PC-9 (cell line): Measurements from ENCODE around the gene PTX4. TPM values are rescaled to one million over a fixed set of nuclear protein-coding genes. Genes with fewer than 3 reads are reported as not detected.

ENCODE experiments used
- BruUV-seq: library from RNA; stranded (reverse); fragments of 400-500 nt; replicated peaks from 2 replicates; lab custom pipeline; 2021; lab: Mats Ljungman, UMichigan
- CTCF ChIA-PET: fragments of 300-600 bp; sonication (Branson Sonifier 250); formaldehyde crosslinking; loops from one replicate; lab custom pipeline; 2022; ENCODE audit warnings: antibody characterized with exemption; lab: Charles Lee
- POLR2A ChIA-PET: fragments of 300-600 bp; sonication (Branson Sonifier 250); formaldehyde crosslinking; loops from one replicate; lab custom pipeline; 2022; ENCODE audit warnings: antibody characterized with exemption; ENCODE audit not compliant: unreplicated experiment; lab: Charles Lee
- DNase-seq, 2 experiments: peaks; one replicate each; pipeline versions ENCODE4 v3.0.0 to v3.0.0-alpha.2; 2015 to 2022; ENCODE audit warnings: mixed read lengths in 1 of 2
- H2AFZ ChIP-seq: fragments of 200-600 bp; sonication (generic); 2 replicates; pipeline ENCODE4 v1.8.1; 2017; ENCODE audit warnings: antibody characterized with exemption
- H3F3A ChIP-seq: fragments of 200-600 bp; sonication (generic); 2 replicates; pipeline ENCODE4 v1.8.1; 2017; ENCODE audit warnings: antibody characterized with exemption, mild to moderate bottlenecking, low read depth; ENCODE audit not compliant: insufficient read depth
- H3K27ac ChIP-seq: fragments of 200-600 bp; sonication (generic); 2 replicates; pipeline ENCODE4 v1.6.1; 2016; ENCODE audit warnings: mixed run types
- H3K27me3 ChIP-seq: fragments of 200-600 bp; sonication (generic); 2 replicates; pipeline ENCODE4 v1.6.1; 2016; ENCODE audit warnings: low read depth, mixed run types; ENCODE audit not compliant: insufficient read depth
- H3K36me3 ChIP-seq: fragments of 200-600 bp; sonication (generic); 2 replicates; pipeline ENCODE4 v1.6.1; 2016; ENCODE audit warnings: low read depth, mixed run types
- H3K4me1 ChIP-seq: fragments of 200-600 bp; sonication (generic); replicated peaks from 2 replicates; pipeline ENCODE4 v1.6.1; 2016; ENCODE audit warnings: mixed run types; ENCODE audit not compliant: insufficient read depth
- H3K4me2 ChIP-seq: fragments of 200-600 bp; sonication (generic); 2 replicates; pipeline ENCODE4 v1.6.1; 2017; ENCODE audit warnings: mixed run types
- H3K4me3 ChIP-seq: fragments of 200-600 bp; sonication (generic); 2 replicates; pipeline ENCODE4 v1.6.1; 2016; ENCODE audit warnings: mixed run types
- H3K79me2 ChIP-seq: fragments of 200-600 bp; sonication (generic); 2 replicates; pipeline ENCODE4 v1.6.1; 2017; ENCODE audit warnings: low read depth, mixed run types
- H3K9me2 ChIP-seq: fragments of 200-600 bp; sonication (generic); 2 replicates; pipeline ENCODE4 v1.8.1; 2017; ENCODE audit warnings: mild to moderate bottlenecking; ENCODE audit not compliant: insufficient read depth
- H3K9me3 ChIP-seq: fragments of 200-600 bp; sonication (generic); 2 replicates; pipeline ENCODE4 v1.8.1; 2016; ENCODE audit warnings: low read depth; ENCODE audit not compliant: insufficient read depth
- H4K20me1 ChIP-seq: fragments of 200-600 bp; sonication (generic); 2 replicates; pipeline ENCODE4 v1.8.1; 2017; ENCODE audit not compliant: insufficient read depth
- EZH2 ChIP-seq: fragments of 200-600 bp; sonication (generic); IDR thresholded peaks from 2 replicates; pipeline ENCODE4 v1.8.0; 2017; ENCODE audit warnings: antibody characterized with exemption, low read depth
- intact Hi-C: fragments of 100-400 bp; cut with micrococcal nuclease; formaldehyde crosslinking; loops from one replicate; pipeline ENCODE4 v1.10.0; 2022; ENCODE audit not compliant: unreplicated experiment
- total RNA-seq: library from RNA; stranded (reverse); gene quantifications from 2 replicates; pipeline ENCODE4 v1.2.3, GENCODE V29; 2021
- TF ChIP-seq, protein P1 (sequence below): fragments of 200-600 bp; sonication (generic); conservative IDR thresholded peaks from 2 replicates; pipeline ENCODE4 v1.6.1; 2017; ENCODE audit warnings: mixed run types, antibody characterized with exemption, mild to moderate bottlenecking, moderate library complexity

The PTX4 gene
- total RNA-seq, 1 experiment from 2014 or later, result 0.39 TPM

- H4K20me1 ChIP-seq, result no peaks in the 10 kb centered on the region
- no peak for TF ChIP-seq EZH2
- TF ChIP-seq, protein P1, sequence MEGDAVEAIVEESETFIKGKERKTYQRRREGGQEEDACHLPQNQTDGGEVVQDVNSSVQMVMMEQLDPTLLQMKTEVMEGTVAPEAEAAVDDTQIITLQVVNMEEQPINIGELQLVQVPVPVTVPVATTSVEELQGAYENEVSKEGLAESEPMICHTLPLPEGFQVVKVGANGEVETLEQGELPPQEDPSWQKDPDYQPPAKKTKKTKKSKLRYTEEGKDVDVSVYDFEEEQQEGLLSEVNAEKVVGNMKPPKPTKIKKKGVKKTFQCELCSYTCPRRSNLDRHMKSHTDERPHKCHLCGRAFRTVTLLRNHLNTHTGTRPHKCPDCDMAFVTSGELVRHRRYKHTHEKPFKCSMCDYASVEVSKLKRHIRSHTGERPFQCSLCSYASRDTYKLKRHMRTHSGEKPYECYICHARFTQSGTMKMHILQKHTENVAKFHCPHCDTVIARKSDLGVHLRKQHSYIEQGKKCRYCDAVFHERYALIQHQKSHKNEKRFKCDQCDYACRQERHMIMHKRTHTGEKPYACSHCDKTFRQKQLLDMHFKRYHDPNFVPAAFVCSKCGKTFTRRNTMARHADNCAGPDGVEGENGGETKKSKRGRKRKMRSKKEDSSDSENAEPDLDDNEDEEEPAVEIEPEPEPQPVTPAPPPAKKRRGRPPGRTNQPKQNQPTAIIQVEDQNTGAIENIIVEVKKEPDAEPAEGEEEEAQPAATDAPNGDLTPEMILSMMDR, result no peak
- H3K27ac ChIP-seq, result no peak overlapping the region
- H2AFZ ChIP-seq, result no peak overlapping the region
- H3K9me2 ChIP-seq, result no peaks in the 10 kb centered on the region
- ChIA-PET CTCF (no interaction called here), POLR2A (no interaction called here)
- intact Hi-C loops, result no loop called here
- no peaks in the 10 kb centered on the region for H3K79me2 ChIP-seq
- no peak overlapping the region for H3K4me2 ChIP-seq
- no peaks in the 10 kb centered on the region for H3K4me1 ChIP-seq
- no peaks in the 10 kb centered on the region for H3K9me3 ChIP-seq
- H3K4me3 ChIP-seq, result no peak overlapping the region
- BruUV-seq, result no TSS peak
- H3K36me3 ChIP-seq, result no peaks in the 10 kb centered on the region
- DNase-seq, result no peak
- no peaks in the 10 kb centered on the region for H3F3A ChIP-seq
- no peaks in the 10 kb centered on the region for H3K27me3 ChIP-seq
Measured at GRCh38 chr16:1444730-1445517, 43.8 kb downstream of the PTX4 start.

- ChIA-PET CTCF (no interaction called here), POLR2A (no interaction called here)
- H3K36me3 ChIP-seq, result no peaks in the 10 kb centered on the region
- no peaks in the 10 kb centered on the region for H3K9me2 ChIP-seq
- BruUV-seq, result no TSS peak
- no peaks in the 10 kb centered on the region for H3K4me1 ChIP-seq
- no peak within 1 kb of the TSS for H3K27ac ChIP-seq
- H2AFZ ChIP-seq, result no peak within 1 kb of the TSS
- no peaks in the 10 kb centered on the region for H3K9me3 ChIP-seq
- intact Hi-C loops, result no loop called here
- TF ChIP-seq, protein P1, result no peak
- TF ChIP-seq EZH2, result no peak
- DNase-seq, result no peak
- no peaks in the 10 kb centered on the region for H3K27me3 ChIP-seq
- no peak within 1 kb of the TSS for H3K4me2 ChIP-seq
- no peak within 1 kb of the TSS for H3K4me3 ChIP-seq
- no peaks in the 10 kb centered on the region for H3K79me2 ChIP-seq
- no peaks in the 10 kb centered on the region for H3F3A ChIP-seq
- H4K20me1 ChIP-seq, result no peaks in the 10 kb centered on the region
Measured at GRCh38 chr16:1443980-1444729, 44.6 kb downstream of the PTX4 start, which contains the start of gene CCDC154. Gene CCDC154 (minus strand): TSS chr16:1444556. CDS start chr16:1444322, 234 bp downstream.

DNA sequence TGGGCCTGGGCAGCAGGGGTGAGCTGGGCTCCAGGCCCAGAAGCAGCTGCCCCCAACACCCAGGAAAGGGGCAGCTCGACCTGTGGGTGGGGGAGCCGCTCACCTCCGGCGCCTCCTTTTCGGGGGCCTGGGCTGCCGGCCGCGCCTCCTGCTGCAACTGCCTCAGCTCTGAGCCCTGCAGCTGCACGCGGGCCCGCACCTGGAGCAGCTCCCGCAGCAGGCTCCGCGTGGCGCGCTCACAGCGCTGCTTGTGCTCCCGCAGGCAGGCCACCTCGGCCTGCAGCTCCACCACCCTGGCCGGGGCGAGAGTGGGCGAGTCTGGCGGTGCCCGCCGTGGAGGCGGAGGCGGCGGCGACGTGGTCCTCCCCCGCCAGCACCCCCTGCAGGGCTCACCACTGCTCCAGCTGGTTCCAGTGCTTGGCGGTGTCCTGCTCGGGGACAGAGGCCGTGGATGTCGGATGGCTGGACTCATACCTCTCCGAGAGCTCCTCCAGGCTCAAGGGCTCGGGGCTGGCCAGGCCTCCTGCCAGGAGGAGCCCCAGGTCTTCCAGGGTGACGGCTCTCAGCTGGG, 45.3 kb downstream of the PTX4 start:
- Histone ChIP-seq H2AFZ (no peak overlapping the region), H3K9me2 (no peaks in the 10 kb centered on the region), H3K9me3 (no peaks in the 10 kb centered on the region), H3K36me3 (no peaks in the 10 kb centered on the region), H3F3A (no peaks in the 10 kb centered on the region), H3K4me1 (no peaks in the 10 kb centered on the region), H3K4me3 (no peak overlapping the region), H4K20me1 (no peaks in the 10 kb centered on the region), H3K4me2 (no peak overlapping the region), H3K27ac (no peak overlapping the region), H3K79me2 (no peaks in the 10 kb centered on the region), H3K27me3 (no peaks in the 10 kb centered on the region)
- intact Hi-C loops, result no loop called here
- ChIA-PET CTCF (no interaction called here), POLR2A (no interaction called here)
- BruUV-seq, result no TSS peak
- TF ChIP-seq, protein P1, result no peak
- no peak for TF ChIP-seq EZH2
- no peak for DNase-seq
